WTC11 (cell line): Measurements from ENCODE around the gene DUS1L.

ENCODE experiments used
- CTCF ChIP-seq: fragments of 200-600 bp; IDR thresholded peaks from 2 replicates; pipeline ENCODE4 v1.8.0; 2022; ENCODE audit warnings: antibody characterized with exemption
- HMGXB4 ChIP-seq: sonication (generic); formaldehyde crosslinking; IDR thresholded peaks from 2 replicates; pipeline ENCODE4 v1.8.1; 2023; ENCODE audit warnings: mild to moderate bottlenecking, moderate library complexity, missing genetic modification reagents
- TEAD4 ChIP-seq: sonication (generic); formaldehyde crosslinking; IDR thresholded peaks from 2 replicates; pipeline ENCODE4 v1.8.0; 2022; ENCODE audit warnings: mild to moderate bottlenecking, missing genetic modification reagents

GRCh38 chr17:82113941-82114340 lies 48.3 kb upstream of the DUS1L start:
- TF ChIP-seq CTCF (no peak), HMGXB4 (CRISPR knock-in tag) (no peak), TEAD4 (no peak)
